Esophagus squamous epithelium (tissue), 5 donors: ENCODE measurements around the gene GTF2IRD1. TPM values are rescaled to one million over a fixed set of nuclear protein-coding genes. Genes with fewer than 3 reads are reported as not detected.

Experiments used
- DNase-seq: peaks from one replicate; lab custom pipeline; 2025; lab: John Stamatoyannopoulos, UW
- H3K27ac ChIP-seq, 4 donors: fragments of 200-600 bp; sonication (generic); one replicate each; pipeline ENCODE4 v1.5.1; 2016 to 2019; ENCODE audit warnings: mild to moderate bottlenecking in 1 of 4
- H3K27me3 ChIP-seq, 4 donors: fragments of 200-600 bp; sonication (generic); 1 replicate in 3 of 4; 2 replicates in 1 of 4; pipeline versions ENCODE4 v1.5.1 to v1.6.0; 2017 to 2021; ENCODE audit warnings: antibody characterized with exemption in 1 of 4
- H3K36me3 ChIP-seq, 3 donors: fragments of 200-600 bp; sonication (generic); one replicate each; pipeline ENCODE4 v1.5.1; 2016 to 2019
- H3K4me1 ChIP-seq, 3 donors: fragments of 200-600 bp; sonication (generic); one replicate each; pipeline ENCODE4 v1.5.1; 2017 to 2019
- H3K4me3 ChIP-seq, 4 donors: fragments of 200-600 bp; sonication (generic); 1 replicate in 3 of 4; 2 replicates in 1 of 4; pipeline ENCODE4 v1.5.1; 2016 to 2019; ENCODE audit warnings: mild to moderate bottlenecking in 2 of 4, moderate library complexity in 1 of 4
- H3K9me3 ChIP-seq, 3 donors: fragments of 200-600 bp; sonication (generic); one replicate each; pipeline ENCODE4 v1.5.1; 2016 to 2019
- POLR2A ChIP-seq, 4 donors: fragments of 450-650 bp; IDR thresholded peaks; one replicate each; pipeline ENCODE4 v1.6.1; 2017; ENCODE audit warnings: antibody characterized with exemption in 4 of 4, mild to moderate bottlenecking in 4 of 4, moderate library complexity in 3 of 4
- WGBS, 2 donors: methylation state at CpG; one replicate each; pipeline ENCODE4 v1.1.5; 2018; 5-methylcytosine and 5-hydroxymethylcytosine counted together
- intact Hi-C: fragments of 100-400 bp; cut with DNase I; formaldehyde crosslinking; loops from one replicate; pipeline ENCODE4 v1.15.0; 2022
- total RNA-seq, 4 donors: library from RNA; depleted of rRNA; stranded (reverse); fragments of >200 nt; gene quantifications; one replicate each; pipeline ENCODE4 v1.1.0, GENCODE V29; 2016
- TF ChIP-seq, protein P1 (sequence below), 6 experiments: fragments of 450-650 bp in 4 of 6; fragments of 200-600 bp in 2 of 6; sonication (generic) in 2 of 6; IDR thresholded peaks; one replicate each; pipeline ENCODE4 v1.5.1; 2016 to 2019; ENCODE audit warnings: antibody characterized with exemption in 6 of 6, mild to moderate bottlenecking in 4 of 6, moderate library complexity in 4 of 6
- donor health status: DM: yes; HTN: yes; CAD: no.

The GTF2IRD1 gene, protein sequence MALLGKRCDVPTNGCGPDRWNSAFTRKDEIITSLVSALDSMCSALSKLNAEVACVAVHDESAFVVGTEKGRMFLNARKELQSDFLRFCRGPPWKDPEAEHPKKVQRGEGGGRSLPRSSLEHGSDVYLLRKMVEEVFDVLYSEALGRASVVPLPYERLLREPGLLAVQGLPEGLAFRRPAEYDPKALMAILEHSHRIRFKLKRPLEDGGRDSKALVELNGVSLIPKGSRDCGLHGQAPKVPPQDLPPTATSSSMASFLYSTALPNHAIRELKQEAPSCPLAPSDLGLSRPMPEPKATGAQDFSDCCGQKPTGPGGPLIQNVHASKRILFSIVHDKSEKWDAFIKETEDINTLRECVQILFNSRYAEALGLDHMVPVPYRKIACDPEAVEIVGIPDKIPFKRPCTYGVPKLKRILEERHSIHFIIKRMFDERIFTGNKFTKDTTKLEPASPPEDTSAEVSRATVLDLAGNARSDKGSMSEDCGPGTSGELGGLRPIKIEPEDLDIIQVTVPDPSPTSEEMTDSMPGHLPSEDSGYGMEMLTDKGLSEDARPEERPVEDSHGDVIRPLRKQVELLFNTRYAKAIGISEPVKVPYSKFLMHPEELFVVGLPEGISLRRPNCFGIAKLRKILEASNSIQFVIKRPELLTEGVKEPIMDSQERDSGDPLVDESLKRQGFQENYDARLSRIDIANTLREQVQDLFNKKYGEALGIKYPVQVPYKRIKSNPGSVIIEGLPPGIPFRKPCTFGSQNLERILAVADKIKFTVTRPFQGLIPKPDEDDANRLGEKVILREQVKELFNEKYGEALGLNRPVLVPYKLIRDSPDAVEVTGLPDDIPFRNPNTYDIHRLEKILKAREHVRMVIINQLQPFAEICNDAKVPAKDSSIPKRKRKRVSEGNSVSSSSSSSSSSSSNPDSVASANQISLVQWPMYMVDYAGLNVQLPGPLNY
- 10 to 100 TPM; 26.8 to 35.6 (median 28.5) TPM for total RNA-seq

DNA sequence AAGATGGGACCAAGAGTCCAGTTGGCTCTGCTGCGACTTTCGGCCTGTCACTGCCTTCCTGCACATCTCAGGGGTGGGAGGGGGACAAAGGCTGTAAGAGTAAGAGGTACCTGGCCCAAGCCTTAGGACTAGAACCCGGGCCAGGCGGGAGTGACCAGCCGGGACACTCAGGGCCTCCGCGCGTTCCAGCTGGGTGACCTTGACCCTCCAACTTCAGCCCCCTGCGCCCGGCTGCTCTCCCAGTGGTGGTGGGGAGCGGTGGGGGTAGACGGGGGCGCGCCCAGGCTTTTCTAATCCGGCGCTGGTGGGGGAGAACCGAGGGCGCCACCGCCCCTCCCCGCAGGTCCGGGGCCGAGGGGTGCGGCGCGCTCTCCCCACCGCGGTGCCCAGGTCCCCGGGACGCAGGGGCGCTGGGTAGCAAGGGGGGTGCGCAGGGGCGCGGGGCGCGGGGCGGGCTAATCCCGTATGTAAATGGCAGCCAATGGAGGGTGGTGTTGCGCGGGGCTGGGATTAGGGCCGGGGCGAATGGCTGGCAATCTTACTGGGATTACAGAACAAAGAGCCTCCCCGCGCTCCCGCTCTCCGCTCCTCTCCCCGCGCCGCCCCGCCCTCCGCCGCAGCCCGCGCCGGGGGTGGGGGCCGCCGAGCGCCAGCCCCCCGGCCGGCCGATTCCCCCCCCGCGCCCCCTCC, at the start of gene GTF2IRD1:
Gene GTF2IRD1, plus strand, starts transcription at position 585 of the 690 bp plus-strand sequence. CDS start 54,175 bp downstream, outside the sequence.
- intact Hi-C loops: no loop called here
- DNase-seq: no peak
- H3K4me3 ChIP-seq: peak within 1 kb of the TSS; percentile 80 to 96 (median 90)
- H3K4me1 ChIP-seq: peaks cover 18 to 65% (median 22%) of the 10 kb centered on the region in 3 donors
- H3K9me3 ChIP-seq: no peaks in the 10 kb centered on the region
- H3K36me3 ChIP-seq: no peaks in the 10 kb centered on the region
- TF ChIP-seq, protein P1, sequence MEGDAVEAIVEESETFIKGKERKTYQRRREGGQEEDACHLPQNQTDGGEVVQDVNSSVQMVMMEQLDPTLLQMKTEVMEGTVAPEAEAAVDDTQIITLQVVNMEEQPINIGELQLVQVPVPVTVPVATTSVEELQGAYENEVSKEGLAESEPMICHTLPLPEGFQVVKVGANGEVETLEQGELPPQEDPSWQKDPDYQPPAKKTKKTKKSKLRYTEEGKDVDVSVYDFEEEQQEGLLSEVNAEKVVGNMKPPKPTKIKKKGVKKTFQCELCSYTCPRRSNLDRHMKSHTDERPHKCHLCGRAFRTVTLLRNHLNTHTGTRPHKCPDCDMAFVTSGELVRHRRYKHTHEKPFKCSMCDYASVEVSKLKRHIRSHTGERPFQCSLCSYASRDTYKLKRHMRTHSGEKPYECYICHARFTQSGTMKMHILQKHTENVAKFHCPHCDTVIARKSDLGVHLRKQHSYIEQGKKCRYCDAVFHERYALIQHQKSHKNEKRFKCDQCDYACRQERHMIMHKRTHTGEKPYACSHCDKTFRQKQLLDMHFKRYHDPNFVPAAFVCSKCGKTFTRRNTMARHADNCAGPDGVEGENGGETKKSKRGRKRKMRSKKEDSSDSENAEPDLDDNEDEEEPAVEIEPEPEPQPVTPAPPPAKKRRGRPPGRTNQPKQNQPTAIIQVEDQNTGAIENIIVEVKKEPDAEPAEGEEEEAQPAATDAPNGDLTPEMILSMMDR (IDR thresholded peaks at IDR 0.05): no peak
- peak in 1 of 4 donors; percentile 38 for TF ChIP-seq POLR2A (IDR thresholded peaks at IDR 0.05)
- peak within 1 kb of the TSS; percentile 96 to 98 (median 96) for H3K27ac ChIP-seq
- 0 to 1% methylated on average over 4 to 10 of the region's 62 CpGs for WGBS, 2 donors
- no peaks in the 10 kb centered on the region for H3K27me3 ChIP-seq

DNA sequence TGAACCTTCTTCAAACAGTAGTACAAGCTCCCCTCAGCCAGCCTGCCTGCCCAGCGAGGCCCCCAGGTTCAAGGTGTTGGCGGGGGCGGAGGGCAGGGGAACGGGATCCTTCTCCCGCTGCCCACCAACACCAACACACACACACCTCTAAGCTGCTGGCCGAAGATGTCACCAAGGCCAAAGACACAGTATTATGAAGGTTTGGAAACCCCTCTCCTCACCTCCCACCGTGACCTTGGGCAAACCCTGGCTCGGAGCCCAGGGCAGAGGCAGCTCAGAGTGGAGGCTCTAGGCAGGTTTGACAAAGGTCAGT, 49.4 kb upstream of the GTF2IRD1 start:
- 100% methylated on average over 3 to 6 of the region's 8 CpGs for WGBS, 2 donors
- intact Hi-C loops: loop anchor here (5.0 kb wide), 1 partner anchor 337 kb away; no protein-coding TSS in a partner anchor
- H3K27me3 ChIP-seq: no peaks in the 10 kb centered on the region
- H3K4me3 ChIP-seq: no peak overlapping the region
- H3K36me3 ChIP-seq: peaks cover 0 to 52% (median 11%) of the 10 kb centered on the region in 3 donors
- H3K4me1 ChIP-seq: no peaks in the 10 kb centered on the region
- TF ChIP-seq, protein P1 (IDR thresholded peaks at IDR 0.05): no peak
- TF ChIP-seq POLR2A (IDR thresholded peaks at IDR 0.05): no peak
- no peak for DNase-seq
- H3K27ac ChIP-seq: no peak overlapping the region
- H3K9me3 ChIP-seq: no peaks in the 10 kb centered on the region

DNA sequence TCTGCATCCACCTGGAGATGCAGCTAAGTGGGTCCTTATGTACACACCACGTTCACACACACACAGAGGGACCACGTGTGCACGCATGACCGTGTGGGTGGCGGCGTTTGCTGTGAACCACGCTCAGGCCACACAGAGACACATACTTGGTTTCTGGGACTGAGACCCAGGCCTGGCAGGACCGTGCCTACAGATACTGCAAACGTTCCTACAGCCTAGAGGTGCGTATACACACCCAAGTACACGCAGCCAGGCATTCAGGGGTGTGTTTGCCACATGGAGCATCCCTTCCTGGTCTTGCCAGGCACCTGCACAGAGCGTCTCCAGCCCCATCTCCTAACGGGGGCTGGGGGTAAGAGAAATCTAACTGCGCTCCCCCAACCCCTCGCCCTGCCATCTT, 49.0 kb upstream of the GTF2IRD1 start:
- Histone ChIP-seq H3K9me3 (no peaks in the 10 kb centered on the region), H3K27me3 (no peaks in the 10 kb centered on the region), H3K27ac (no peak overlapping the region), H3K4me3 (no peak overlapping the region), H3K4me1 (no peaks in the 10 kb centered on the region), H3K36me3 (peaks cover 0 to 52% (median 11%) of the 10 kb centered on the region in 3 donors)
- intact Hi-C loops: loop anchor here (5.0 kb wide), 1 partner anchor 337 kb away; no protein-coding TSS in a partner anchor
- no peak for DNase-seq
- TF ChIP-seq, protein P1 (IDR thresholded peaks at IDR 0.05): no peak
- TF ChIP-seq POLR2A (IDR thresholded peaks at IDR 0.05): no peak
- WGBS, 2 donors: 83 to 88% methylated on average over 12 of the region's 15 CpGs

- Histone ChIP-seq H3K36me3 (peaks cover 0 to 48% (median 9%) of the 10 kb centered on the region in 3 donors), H3K27me3 (no peaks in the 10 kb centered on the region), H3K4me3 (no peak overlapping the region), H3K4me1 (no peaks in the 10 kb centered on the region), H3K27ac (no peak overlapping the region), H3K9me3 (no peaks in the 10 kb centered on the region)
- TF ChIP-seq POLR2A (IDR thresholded peaks at IDR 0.05): no peak
- TF ChIP-seq, protein P1 (IDR thresholded peaks at IDR 0.05): peak in 4 of 6 experiments; percentile 15 to 41 (median 25)
- DNase-seq: no peak
- intact Hi-C loops: no loop called here
- 90% methylated on average over 2 to 8 of the region's 31 CpGs for WGBS, 2 donors
Measured at GRCh38 chr7:74405191-74405898, 48.4 kb upstream of the GTF2IRD1 start.
